K562 (cell line): ENCODE data around the gene GRK1. TPM values are rescaled to one million over a fixed set of nuclear protein-coding genes. Genes with fewer than 3 reads are reported as not detected.

Source experiments
- ARID4B ChIP-seq: sonication (generic); formaldehyde crosslinking; IDR thresholded peaks from 2 replicates; pipeline ENCODE4 v1.8.0; 2022; ENCODE audit warnings: mild to moderate bottlenecking, missing genetic modification reagents
- FOXP4 ChIP-seq: sonication (generic); formaldehyde crosslinking; IDR thresholded peaks from 2 replicates; pipeline ENCODE4 v1.8.0; 2022; ENCODE audit warnings: mild to moderate bottlenecking, missing genetic modification reagents, borderline replicate concordance
- HIVEP1 ChIP-seq: fragments of 250-450 bp; sonication (Bioruptor Pico); IDR thresholded peaks from 2 replicates; pipeline ENCODE4 v1.4.0; 2020; ENCODE audit warnings: mild to moderate bottlenecking
- JUN ChIP-seq, 2 experiments: sonication (generic) in 1 of 2; formaldehyde crosslinking in 1 of 2; IDR thresholded peaks; 2 replicates each; pipeline versions ENCODE4 v1.6.1 to v1.8.0; 2012 to 2022; ENCODE audit warnings: borderline replicate concordance in 2 of 2, mild to moderate bottlenecking in 2 of 2, improper control_type of control experiment in 1 of 2, low read depth in 1 of 2, low read length in 1 of 2, missing genetic modification reagents in 1 of 2
- MAX ChIP-seq: sonication (generic); formaldehyde crosslinking; IDR thresholded peaks from 2 replicates; pipeline ENCODE4 v1.9.0; 2022; ENCODE audit warnings: mild to moderate bottlenecking, missing genetic modification reagents
- MTA2 ChIP-seq: fragments of 450-650 bp; IDR thresholded peaks from 2 replicates; pipeline ENCODE4 v1.6.1; 2016; ENCODE audit warnings: low read depth
- RBM14 ChIP-seq: fragments of 200-400 bp; formaldehyde crosslinking; IDR thresholded peaks from 2 replicates; pipeline ENCODE4 v1.6.1; 2018; ENCODE audit warnings: low read depth, mild to moderate bottlenecking, low read length, moderate library complexity, borderline replicate concordance; ENCODE audit not compliant: insufficient read depth
- TCF15 ChIP-seq: fragments of 250-450 bp; sonication (Bioruptor Pico); IDR thresholded peaks from 2 replicates; pipeline ENCODE4 v1.8.0; 2022; ENCODE audit warnings: moderate library complexity, mild to moderate bottlenecking, inconsistent platforms
- TCF7 ChIP-seq: sonication (generic); IDR thresholded peaks from 2 replicates; pipeline ENCODE4 v1.6.1; 2016; ENCODE audit warnings: antibody characterized with exemption, borderline replicate concordance
- TRIM25 ChIP-seq: fragments of 450-650 bp; IDR thresholded peaks from 2 replicates; pipeline ENCODE4 v1.7.0; 2016; ENCODE audit warnings: borderline replicate concordance
- YY1 ChIP-seq, 3 experiments: IDR thresholded peaks; 2 replicates each; pipeline ENCODE4 v1.6.1; 2011; ENCODE audit warnings: low read length in 2 of 3, mild to moderate bottlenecking in 2 of 3, moderate library complexity in 2 of 3, borderline replicate concordance in 1 of 3, control low read depth in 1 of 3, low read depth in 1 of 3; ENCODE audit not compliant: insufficient read depth in 3 of 3, insufficient replicate concordance in 2 of 3, control insufficient read depth in 1 of 3, insufficient read length in 1 of 3; ENCODE audit errors: extremely low read depth in 1 of 3
- ZNF584 ChIP-seq: fragments of 200-800 bp; sonication (Bioruptor generic); IDR thresholded peaks from 2 replicates; pipeline ENCODE4 v1.6.1; 2016; ENCODE audit warnings: low read depth, mild to moderate bottlenecking, missing genetic modification characterization, missing compliant biosample characterization
- polyA plus RNA-seq, 8 experiments: library from polyadenylated mRNA; depleted of rRNA in 4 of 8; stranded (reverse) in 5 of 8; unstranded in 3 of 8; fragments of >200 nt; fragmentation: Nextera tagmentation in 2 of 8; fragmentation: Illumina TruSeq in 1 of 8; extraction: Ambion mirVana in 2 of 8; extraction: Trizol in 1 of 8; gene quantifications; 2 replicates each; pipeline versions ENCODE4 v1.2.1 to v1.2.3, GENCODE V29; 2011 to 2014; ENCODE audit warnings: inconsistent platforms in 1 of 8, missing spikeins in 1 of 8
- total RNA-seq, 7 experiments: library from RNA; depleted of rRNA in 6 of 7; stranded (reverse); fragments of >200 nt in 6 of 7; fragmentation: Illumina TruSeq in 2 of 7; extraction: Trizol in 2 of 7; gene quantifications; 2 replicates each; pipeline versions ENCODE4 v1.2.1 to v1.2.3, GENCODE V29; 2011 to 2021; ENCODE audit warnings: low replicate concordance in 1 of 7

GRK1 gene
- total and polyA plus RNA-seq, 9 of the 15 experiments (the other 6 are each of a cell fraction or from before 2014, with no cell fraction given), result 0.09 TPM; not detected in 8

GRCh38 chr13:113668491-113668971 is 1.5 kb downstream of the GRK1 start (continued):
- TF ChIP-seq RBM14 (no peak), FOXP4 (CRISPR knock-in tag) (no peak), TRIM25 (no peak), JUN (IDR thresholded peaks at IDR 0.05; ENCODE audit: borderline replicate concordance, low read depth, low read length) (no peak), JUN (CRISPR knock-in tag; IDR thresholded peaks at IDR 0.05; ENCODE audit: borderline replicate concordance) (no peak), ZNF584 (CRISPR knock-in tag) (no peak), TCF15 (CRISPR knock-in tag) (no peak), YY1 (IDR thresholded peaks at IDR 0.05; ENCODE audit: borderline replicate concordance in 1 of 3, control insufficient read depth in 1 of 3, extremely low read depth in 1 of 3, insufficient read depth in 3 of 3, insufficient read length in 1 of 3, insufficient replicate concordance in 2 of 3, low read depth in 1 of 3, low read length in 2 of 3) (no peak), HIVEP1 (CRISPR knock-in tag) (no peak), MTA2 (no peak), ARID4B (CRISPR knock-in tag) (no peak), MAX (CRISPR knock-in tag) (no peak), TCF7 (no peak)
